ENCODE data around the gene LDHD. TPM values are rescaled to one million over a fixed set of nuclear protein-coding genes. Genes with fewer than 3 reads are reported as not detected.

The LDHD gene
- total RNA-seq, 4 donors from 2014 or later = 2.5 to 37.0 (median 22.4) TPM

DNA sequence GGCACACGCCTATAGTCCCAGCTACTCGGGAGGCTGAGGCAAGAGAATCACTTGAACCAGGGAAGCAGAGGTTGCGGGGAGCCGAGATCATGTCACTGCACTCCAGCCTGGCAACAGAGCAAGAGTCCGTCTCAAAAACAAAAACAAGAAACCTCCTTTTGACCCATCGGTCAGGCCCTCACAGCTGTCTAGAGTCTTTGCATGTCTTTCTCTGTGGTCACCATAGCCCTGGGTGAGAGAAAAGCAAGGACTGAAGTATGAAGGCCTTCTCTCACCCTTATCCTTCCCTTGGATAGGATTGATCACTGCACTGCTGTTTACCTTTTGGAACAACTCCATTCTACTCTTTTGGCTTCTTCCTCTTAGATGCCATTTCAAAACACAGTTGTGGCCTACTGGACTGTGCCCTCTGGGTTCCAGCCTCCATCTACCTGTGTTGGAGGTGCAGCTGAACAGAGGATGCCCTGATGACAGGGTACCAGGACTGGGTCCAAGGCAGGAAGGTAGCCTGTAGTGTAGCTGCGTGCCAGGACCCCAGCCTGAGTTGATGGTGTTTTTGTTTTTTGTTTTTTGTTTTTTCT is 37.1 kb downstream of the LDHD start:
- Histone ChIP-seq H3K27me3 (no peaks in the 10 kb centered on the region), H3K4me3 (no peak overlapping the region), H3K27ac (no peak overlapping the region), H3K9me3 (no peaks in the 10 kb centered on the region), H3K4me1 (peaks cover 0 to 19% (median 9%) of the 10 kb centered on the region in 4 donors), H3K36me3 (no peaks in the 10 kb centered on the region)
- TF ChIP-seq, protein P1, sequence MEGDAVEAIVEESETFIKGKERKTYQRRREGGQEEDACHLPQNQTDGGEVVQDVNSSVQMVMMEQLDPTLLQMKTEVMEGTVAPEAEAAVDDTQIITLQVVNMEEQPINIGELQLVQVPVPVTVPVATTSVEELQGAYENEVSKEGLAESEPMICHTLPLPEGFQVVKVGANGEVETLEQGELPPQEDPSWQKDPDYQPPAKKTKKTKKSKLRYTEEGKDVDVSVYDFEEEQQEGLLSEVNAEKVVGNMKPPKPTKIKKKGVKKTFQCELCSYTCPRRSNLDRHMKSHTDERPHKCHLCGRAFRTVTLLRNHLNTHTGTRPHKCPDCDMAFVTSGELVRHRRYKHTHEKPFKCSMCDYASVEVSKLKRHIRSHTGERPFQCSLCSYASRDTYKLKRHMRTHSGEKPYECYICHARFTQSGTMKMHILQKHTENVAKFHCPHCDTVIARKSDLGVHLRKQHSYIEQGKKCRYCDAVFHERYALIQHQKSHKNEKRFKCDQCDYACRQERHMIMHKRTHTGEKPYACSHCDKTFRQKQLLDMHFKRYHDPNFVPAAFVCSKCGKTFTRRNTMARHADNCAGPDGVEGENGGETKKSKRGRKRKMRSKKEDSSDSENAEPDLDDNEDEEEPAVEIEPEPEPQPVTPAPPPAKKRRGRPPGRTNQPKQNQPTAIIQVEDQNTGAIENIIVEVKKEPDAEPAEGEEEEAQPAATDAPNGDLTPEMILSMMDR (IDR thresholded peaks at IDR 0.05) = no peak
- TF ChIP-seq POLR2A (IDR thresholded peaks at IDR 0.05) = no peak
- no peak for DNase-seq

DNA sequence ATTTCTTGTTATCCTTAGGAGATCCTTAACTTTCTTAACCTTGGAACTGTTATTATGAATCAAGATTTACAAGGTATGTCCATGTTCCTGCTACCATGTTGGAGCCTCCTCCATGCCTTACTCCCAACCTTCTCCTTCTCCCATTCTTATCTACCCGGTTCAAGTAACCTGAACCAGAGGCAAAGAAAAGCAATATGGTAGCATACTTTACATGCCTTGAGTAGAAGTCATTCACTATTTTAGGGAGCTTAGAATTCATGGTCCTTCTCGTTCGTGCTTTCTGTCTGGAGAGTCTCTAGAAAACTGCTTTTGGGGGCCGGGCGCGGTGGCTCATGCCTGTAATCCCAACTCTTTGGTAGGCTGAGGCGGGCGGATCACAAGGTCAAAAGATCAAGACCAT is 37.7 kb downstream of the LDHD start:
- Histone ChIP-seq H3K4me3 (no peak overlapping the region), H3K4me1 (peaks cover 0 to 19% (median 9%) of the 10 kb centered on the region in 4 donors), H3K9me3 (no peaks in the 10 kb centered on the region), H3K36me3 (no peaks in the 10 kb centered on the region), H3K27me3 (no peaks in the 10 kb centered on the region), H3K27ac (no peak overlapping the region)
- no peak for DNase-seq
- TF ChIP-seq, protein P1 (IDR thresholded peaks at IDR 0.05) = no peak
- no peak for TF ChIP-seq POLR2A (IDR thresholded peaks at IDR 0.05)

DNA sequence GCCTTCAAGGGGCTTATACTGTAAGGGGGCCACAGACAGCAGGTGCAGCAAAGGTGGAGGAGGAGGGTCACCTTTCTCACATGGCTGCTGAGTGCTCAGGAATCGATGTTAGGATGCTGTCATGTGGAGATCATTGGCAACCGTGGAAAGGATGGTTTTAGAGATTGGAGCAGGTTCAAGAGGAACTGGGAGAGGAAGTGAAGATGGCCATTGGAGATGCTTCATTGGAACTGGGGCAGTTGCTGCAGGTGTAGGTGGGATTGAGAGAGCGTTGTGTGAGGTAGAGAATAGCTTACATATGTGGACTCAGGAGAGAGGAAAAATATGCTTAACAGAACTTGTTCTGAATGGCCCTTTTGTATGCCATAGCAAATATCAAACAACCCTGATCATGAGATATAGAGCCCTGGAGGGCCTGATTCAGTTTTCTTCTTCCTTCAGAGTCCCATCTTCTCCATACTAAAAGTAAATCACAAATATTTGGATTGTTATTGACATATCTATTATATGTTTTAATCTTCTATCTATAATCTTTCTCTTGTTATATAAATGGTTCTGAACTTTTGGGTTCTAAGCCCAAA is 40.8 kb downstream of the LDHD start:
- peaks cover 0 to 19% (median 9%) of the 10 kb centered on the region in 4 donors for H3K4me1 ChIP-seq
- H3K4me3 ChIP-seq = no peak overlapping the region
- H3K9me3 ChIP-seq = no peaks in the 10 kb centered on the region
- H3K27me3 ChIP-seq = no peaks in the 10 kb centered on the region
- peak overlapping the region in 2 of 4 donors; percentile 3 to 32 for H3K27ac ChIP-seq
- no peaks in the 10 kb centered on the region for H3K36me3 ChIP-seq
- no peak for DNase-seq
- TF ChIP-seq POLR2A (IDR thresholded peaks at IDR 0.05) = no peak
- TF ChIP-seq, protein P1 (IDR thresholded peaks at IDR 0.05) = no peak

DNA sequence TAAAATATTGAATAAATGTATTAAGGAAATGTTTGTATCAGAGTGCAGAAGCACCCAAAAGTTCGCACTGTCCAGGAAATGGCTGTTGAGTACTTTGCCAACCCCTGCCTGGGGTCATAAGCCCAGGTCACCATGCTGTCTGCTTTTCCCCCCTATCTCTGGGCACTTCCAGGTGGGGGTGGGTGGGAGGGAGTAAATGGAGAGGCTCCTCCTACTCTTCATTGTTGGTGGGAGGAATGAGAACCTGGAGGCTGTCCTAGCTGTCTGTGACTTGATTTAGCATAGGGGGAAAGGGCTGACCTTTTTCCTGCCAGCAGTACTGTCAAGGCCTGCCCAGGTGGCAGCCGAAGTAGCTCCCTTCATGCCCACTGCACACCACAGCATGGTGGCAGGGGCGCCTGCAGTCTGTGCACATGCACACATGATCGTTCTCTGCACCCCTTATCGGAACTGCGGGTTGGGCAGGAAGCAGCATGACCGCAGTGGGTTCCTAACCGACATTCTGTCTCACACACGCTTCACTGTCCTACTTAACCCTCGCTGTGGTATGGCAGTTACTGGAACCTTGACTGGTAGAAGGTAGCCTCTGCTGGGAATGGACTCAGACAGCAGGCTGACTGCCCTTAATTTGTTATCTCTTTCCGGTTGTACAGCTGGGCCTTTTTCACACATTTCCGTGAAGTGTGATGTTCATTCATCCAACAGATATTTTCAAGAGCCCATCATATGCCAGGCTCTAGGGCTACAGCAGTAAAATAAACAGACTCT is 41.5 kb downstream of the LDHD start:
- Histone ChIP-seq H3K36me3 (no peaks in the 10 kb centered on the region), H3K4me3 (no peak overlapping the region), H3K4me1 (peaks cover 0 to 19% (median 10%) of the 10 kb centered on the region in 4 donors), H3K27me3 (no peaks in the 10 kb centered on the region), H3K9me3 (no peaks in the 10 kb centered on the region), H3K27ac (peak overlapping the region in 2 of 4 donors; percentile 3 to 32)
- TF ChIP-seq, protein P1 (IDR thresholded peaks at IDR 0.05) = no peak
- TF ChIP-seq POLR2A (IDR thresholded peaks at IDR 0.05) = no peak
- peak in 2 of 3 donors; percentile 87 to 92 for DNase-seq

DNA sequence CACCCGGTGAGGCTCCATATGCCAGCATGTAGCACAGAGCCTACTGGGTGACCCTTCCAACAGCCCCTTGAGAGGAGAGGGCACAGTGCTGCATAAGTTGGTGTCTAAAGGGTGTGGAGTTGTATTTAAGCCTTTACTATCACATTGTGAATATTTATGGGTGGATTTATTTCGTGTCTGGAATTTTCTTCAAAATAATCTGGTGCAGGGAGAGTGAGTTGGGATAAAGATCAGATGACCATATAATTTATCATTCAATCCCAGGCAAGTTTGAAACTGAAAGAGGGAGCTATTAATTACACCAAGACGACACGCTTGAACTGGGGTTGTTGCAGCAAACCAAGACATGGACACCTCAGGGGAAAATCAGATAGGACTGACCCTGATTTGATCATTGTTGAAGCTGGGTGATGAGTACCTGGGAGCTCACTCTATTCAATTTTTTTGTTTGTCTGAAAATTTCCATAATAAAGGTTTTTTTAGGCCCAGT is 42.2 kb downstream of the LDHD start:
- no peaks in the 10 kb centered on the region for H3K27me3 ChIP-seq
- peaks cover 0 to 19% (median 14%) of the 10 kb centered on the region in 4 donors for H3K4me1 ChIP-seq
- DNase-seq = no peak
- H3K27ac ChIP-seq = peak overlapping the region in 1 of 4 donors; percentile 32
- no peaks in the 10 kb centered on the region for H3K9me3 ChIP-seq
- no peak overlapping the region for H3K4me3 ChIP-seq
- H3K36me3 ChIP-seq = no peaks in the 10 kb centered on the region
- TF ChIP-seq, protein P1 (IDR thresholded peaks at IDR 0.05) = no peak
- no peak for TF ChIP-seq POLR2A (IDR thresholded peaks at IDR 0.05)

All from Peyer's patch (tissue), 4 donors.